Progenitor cell of endocrine pancreas (in vitro differentiated cells): Measurements from ENCODE around the gene CTH. TPM values are rescaled to one million over a fixed set of nuclear protein-coding genes. Genes with fewer than 3 reads are reported as not detected.
"Not testable (repeated sequence)": the region's sequence is repeated elsewhere in the genome, so short reads cannot be mapped to it uniquely, and the experiment has no call there.

ENCODE experiments used
- DNase-seq: peaks from one replicate; pipeline ENCODE4 v3.0.0; 2021; ENCODE audit warnings: low spot score; ENCODE audit not compliant: unreplicated experiment
- H3K27ac Mint-ChIP-seq: 2 replicates; pipeline ENCODE4 v1.8.0; 2021; ENCODE audit warnings: mild to moderate bottlenecking, moderate library complexity, mixed read lengths
- H3K27me3 Mint-ChIP-seq: 2 replicates; pipeline ENCODE4 v1.8.0; 2021; ENCODE audit warnings: mixed read lengths
- H3K36me3 Mint-ChIP-seq: 2 replicates; pipeline ENCODE4 v1.8.0; 2022; ENCODE audit warnings: mixed read lengths; ENCODE audit not compliant: insufficient read depth
- H3K4me1 Mint-ChIP-seq: 2 replicates; pipeline ENCODE4 v1.8.0; 2021; ENCODE audit warnings: low read depth, mixed read lengths
- H3K4me3 Mint-ChIP-seq: 2 replicates; pipeline ENCODE4 v1.8.0; 2021; ENCODE audit warnings: low read depth, mild to moderate bottlenecking, moderate library complexity, mixed read lengths
- H3K9me3 Mint-ChIP-seq: 2 replicates; pipeline ENCODE4 v1.8.0; 2021; ENCODE audit warnings: low read depth, mixed read lengths
- CTCF ChIP-seq: fragments of 200-600 bp; sonication (generic); IDR thresholded peaks from one replicate; pipeline ENCODE4 v1.5.0; 2021; ENCODE audit warnings: antibody characterized with exemption, mild to moderate bottlenecking; ENCODE audit not compliant: unreplicated experiment
- total RNA-seq: library from RNA; stranded (reverse); gene quantifications from 2 replicates; pipeline ENCODE4 v1.2.1, GENCODE V29; 2021

Gene CTH
- total RNA-seq, 1 donor from 2014 or later: 17.3 TPM

- no peak for TF ChIP-seq CTCF
- Mint-ChIP-seq H3K36me3 (no peaks in the 10 kb centered on the region), H3K27ac (no peak overlapping the region), H3K4me3 (no peak overlapping the region), H3K4me1 (peaks cover 14% of the 10 kb centered on the region), H3K27me3 (peaks cover 3% of the 10 kb centered on the region), H3K9me3 (no peaks in the 10 kb centered on the region)
- no peak for DNase-seq
These were observed 1.9 kb upstream of the CTH start for GRCh38 chr1:70409136-70409535.

- H3K9me3 Mint-ChIP-seq: no peaks in the 10 kb centered on the region
- H3K4me1 Mint-ChIP-seq: peaks cover 14% of the 10 kb centered on the region
- DNase-seq: no peak
- no peaks in the 10 kb centered on the region for H3K27me3 Mint-ChIP-seq
- H3K4me3 Mint-ChIP-seq: peak overlapping the region; percentile 94
- TF ChIP-seq CTCF: no peak
- H3K27ac Mint-ChIP-seq: peak overlapping the region; percentile 100
- H3K36me3 Mint-ChIP-seq: no peaks in the 10 kb centered on the region
These were observed 334 bp downstream of the CTH start for GRCh38 chr1:70411360-70411844.

GRCh38 chr1:70415882-70416281 is 4.8 kb downstream of the CTH start:
- Mint-ChIP-seq H3K4me1 (peaks cover 7% of the 10 kb centered on the region), H3K4me3 (no peak overlapping the region), H3K27me3 (no peaks in the 10 kb centered on the region)

GRCh38 chr1:70418973-70419734 is 8.1 kb downstream of the CTH start:
- not testable (repeated sequence) for H3K27ac Mint-ChIP-seq, H3K4me3 Mint-ChIP-seq, H3K9me3 Mint-ChIP-seq, DNase-seq, H3K4me1 Mint-ChIP-seq, H3K27me3 Mint-ChIP-seq
- H3K36me3 Mint-ChIP-seq: peaks cover 16% of the 10 kb centered on the region

More at GRCh38 chr1:70415882-70416281, 4.8 kb downstream of the CTH start:
- TF ChIP-seq CTCF: no peak
- Mint-ChIP-seq H3K27ac (no peak overlapping the region), H3K9me3 (no peaks in the 10 kb centered on the region), H3K36me3 (peaks cover 13% of the 10 kb centered on the region)
- no peak for DNase-seq

GRCh38 chr1:70420320-70420719 is 9.3 kb downstream of the CTH start:
- DNase-seq: no peak
- Mint-ChIP-seq H3K27me3 (no peaks in the 10 kb centered on the region), H3K9me3 (no peaks in the 10 kb centered on the region), H3K27ac (no peak overlapping the region), H3K4me1 (no peaks in the 10 kb centered on the region), H3K36me3 (peaks cover 18% of the 10 kb centered on the region), H3K4me3 (no peak overlapping the region)
- no peak for TF ChIP-seq CTCF
